ENCODE data around the gene EIF2B2. TPM values are rescaled to one million over a fixed set of nuclear protein-coding genes. Genes with fewer than 3 reads are reported as not detected.

EIF2B2 gene
- total and polyA plus RNA-seq, 2 of the 13 experiments (the other 11 are each of a cell fraction or from before 2014, with no cell fraction given): 54.4 to 78.6 TPM

DNA sequence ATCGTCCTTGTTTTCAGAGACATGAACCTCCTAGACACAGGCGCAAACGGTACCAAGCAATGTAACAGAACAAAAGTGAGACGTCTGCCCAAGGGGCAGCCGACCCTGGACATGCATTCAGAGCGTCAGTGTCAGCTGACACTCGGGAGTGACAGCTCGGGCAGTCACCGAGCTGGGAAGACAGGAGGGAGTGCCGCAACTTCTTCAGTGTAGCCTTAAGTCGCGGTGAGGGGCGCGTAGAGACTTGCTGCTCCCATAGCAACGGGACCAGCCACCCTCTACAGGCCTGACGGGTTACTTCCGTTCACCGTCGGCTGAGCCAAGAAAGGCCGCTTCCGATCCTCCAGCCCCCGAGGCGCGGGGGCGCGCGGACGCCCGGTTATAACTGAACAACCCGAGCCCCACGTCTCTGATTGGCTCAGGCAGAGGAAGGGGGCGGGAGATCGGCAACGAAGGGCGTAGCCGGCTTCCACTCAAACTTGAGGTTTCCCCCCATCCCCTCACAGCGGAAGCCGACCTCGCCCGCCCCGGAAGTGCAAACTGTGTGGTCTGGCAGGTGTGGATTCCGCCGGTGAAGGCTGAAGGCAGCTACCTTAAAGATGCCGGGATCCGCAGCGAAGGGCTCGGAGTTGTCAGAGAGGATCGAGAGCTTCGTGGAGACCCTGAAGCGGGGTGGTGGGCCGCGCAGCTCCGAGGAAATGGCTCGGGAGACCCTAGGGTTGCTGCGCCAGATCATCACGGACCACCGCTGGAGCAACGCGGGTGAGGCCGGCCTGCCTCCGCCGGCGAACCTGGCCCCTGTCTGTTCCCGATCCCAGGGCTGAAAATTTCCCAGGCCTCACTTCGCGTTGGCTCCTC lies at the start of gene EIF2B2 (continued):
- TF ChIP-seq, protein P1, sequence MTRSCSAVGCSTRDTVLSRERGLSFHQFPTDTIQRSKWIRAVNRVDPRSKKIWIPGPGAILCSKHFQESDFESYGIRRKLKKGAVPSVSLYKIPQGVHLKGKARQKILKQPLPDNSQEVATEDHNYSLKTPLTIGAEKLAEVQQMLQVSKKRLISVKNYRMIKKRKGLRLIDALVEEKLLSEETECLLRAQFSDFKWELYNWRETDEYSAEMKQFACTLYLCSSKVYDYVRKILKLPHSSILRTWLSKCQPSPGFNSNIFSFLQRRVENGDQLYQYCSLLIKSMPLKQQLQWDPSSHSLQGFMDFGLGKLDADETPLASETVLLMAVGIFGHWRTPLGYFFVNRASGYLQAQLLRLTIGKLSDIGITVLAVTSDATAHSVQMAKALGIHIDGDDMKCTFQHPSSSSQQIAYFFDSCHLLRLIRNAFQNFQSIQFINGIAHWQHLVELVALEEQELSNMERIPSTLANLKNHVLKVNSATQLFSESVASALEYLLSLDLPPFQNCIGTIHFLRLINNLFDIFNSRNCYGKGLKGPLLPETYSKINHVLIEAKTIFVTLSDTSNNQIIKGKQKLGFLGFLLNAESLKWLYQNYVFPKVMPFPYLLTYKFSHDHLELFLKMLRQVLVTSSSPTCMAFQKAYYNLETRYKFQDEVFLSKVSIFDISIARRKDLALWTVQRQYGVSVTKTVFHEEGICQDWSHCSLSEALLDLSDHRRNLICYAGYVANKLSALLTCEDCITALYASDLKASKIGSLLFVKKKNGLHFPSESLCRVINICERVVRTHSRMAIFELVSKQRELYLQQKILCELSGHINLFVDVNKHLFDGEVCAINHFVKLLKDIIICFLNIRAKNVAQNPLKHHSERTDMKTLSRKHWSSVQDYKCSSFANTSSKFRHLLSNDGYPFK (CRISPR knock-in tag; IDR thresholded peaks at IDR 0.05; ENCODE audit: borderline replicate concordance): peak; percentile 60; the same call in 1 of the 2 replicates
- no peak for TF ChIP-seq ZSCAN22 (CRISPR knock-in tag; IDR thresholded peaks at IDR 0.05)
- no peak for TF ChIP-seq ZUFSP (CRISPR knock-in tag; IDR thresholded peaks at IDR 0.05; ENCODE audit: borderline replicate concordance)
- no peak for TF ChIP-seq ZBTB42 (CRISPR knock-in tag; IDR thresholded peaks at IDR 0.05)
- TF ChIP-seq ZNF605 (CRISPR knock-in tag; IDR thresholded peaks at IDR 0.05): no peak
- peak; percentile 90 for TF ChIP-seq PHF20 (CRISPR knock-in tag; IDR thresholded peaks at IDR 0.05)
- peak; percentile 95 for TF ChIP-seq NFYC (CRISPR knock-in tag; IDR thresholded peaks at IDR 0.05)
- TF ChIP-seq, protein P2, sequence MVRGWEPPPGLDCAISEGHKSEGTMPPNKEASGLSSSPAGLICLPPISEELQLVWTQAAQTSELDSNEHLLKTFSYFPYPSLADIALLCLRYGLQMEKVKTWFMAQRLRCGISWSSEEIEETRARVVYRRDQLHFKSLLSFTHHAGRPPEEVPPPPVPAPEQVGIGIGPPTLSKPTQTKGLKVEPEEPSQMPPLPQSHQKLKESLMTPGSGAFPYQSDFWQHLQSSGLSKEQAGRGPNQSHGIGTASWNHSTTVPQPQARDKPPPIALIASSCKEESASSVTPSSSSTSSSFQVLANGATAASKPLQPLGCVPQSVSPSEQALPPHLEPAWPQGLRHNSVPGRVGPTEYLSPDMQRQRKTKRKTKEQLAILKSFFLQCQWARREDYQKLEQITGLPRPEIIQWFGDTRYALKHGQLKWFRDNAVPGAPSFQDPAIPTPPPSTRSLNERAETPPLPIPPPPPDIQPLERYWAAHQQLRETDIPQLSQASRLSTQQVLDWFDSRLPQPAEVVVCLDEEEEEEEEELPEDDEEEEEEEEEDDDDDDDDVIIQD (CRISPR knock-in tag; IDR thresholded peaks at IDR 0.05; ENCODE audit: low read depth): 0 out of 2 replicates have a peak, but pooled peaks have one; percentile 58
- peak; percentile 72 for TF ChIP-seq ZEB1 (IDR thresholded peaks at IDR 0.05; ENCODE audit: insufficient replicate concordance, low read depth)
- no peak; the same call in 1 of the 2 replicates for TF ChIP-seq ZFP1 (CRISPR knock-in tag; IDR thresholded peaks at IDR 0.05)
- TF ChIP-seq MTA1 (CRISPR knock-in tag; IDR thresholded peaks at IDR 0.05; ENCODE audit: borderline replicate concordance): no peak
- TF ChIP-seq TEAD2 (CRISPR knock-in tag; IDR thresholded peaks at IDR 0.05): no peak
- TF ChIP-seq ZNF296 (CRISPR knock-in tag; conservative IDR thresholded peaks at IDR 0.05): no peak
- peak; percentile 52; the same call in 1 of the 2 replicates for TF ChIP-seq BORCS8-MEF2B (CRISPR knock-in tag; IDR thresholded peaks at IDR 0.05)
- TF ChIP-seq POLR2AphosphoS2 (IDR thresholded peaks at IDR 0.05; ENCODE audit: low read depth, low read length): no peak
- TF ChIP-seq ZNF703 (CRISPR knock-in tag; IDR thresholded peaks at IDR 0.05; ENCODE audit: borderline replicate concordance): no peak
- TF ChIP-seq CHD4 (IDR thresholded peaks at IDR 0.05; ENCODE audit: borderline replicate concordance, low read length): no peak
- TF ChIP-seq FOXK2 (IDR thresholded peaks at IDR 0.05): no peak
- no peak for TF ChIP-seq ZNF672 (CRISPR knock-in tag; IDR thresholded peaks at IDR 0.05)
- TF ChIP-seq ZBTB8A (CRISPR knock-in tag; IDR thresholded peaks at IDR 0.05; ENCODE audit: borderline replicate concordance, low read depth): no peak
- peak; percentile 70 for TF ChIP-seq ZNF772 (CRISPR knock-in tag; IDR thresholded peaks at IDR 0.05)
- no peak for TF ChIP-seq ZNF629 (CRISPR knock-in tag; conservative IDR thresholded peaks at IDR 0.05)
- no peak for TF ChIP-seq ZC3H4 (CRISPR knock-in tag; IDR thresholded peaks at IDR 0.05; ENCODE audit: borderline replicate concordance)
- peak; percentile 26; the same call in 1 of the 2 replicates for TF ChIP-seq NCOA2 (CRISPR knock-in tag; IDR thresholded peaks at IDR 0.05)

All from HepG2 (cell line).